ENCODE data around the gene ZMYND10. TPM values are rescaled to one million over a fixed set of nuclear protein-coding genes. Genes with fewer than 3 reads are reported as not detected.
A peak's percentile ranks its signal among the peaks of the same experiment; 100 is the strongest.

The ZMYND10 gene
- total RNA-seq, 2 experiments from 2014 or later, result 5.0 to 5.1 TPM

GRCh38 chr3:50380405-50381085 lies 35.0 kb upstream of the ZMYND10 start:
- ChIA-PET CTCF (no interaction called here), POLR2A (interaction anchor here (0.7 kb wide), 1 partner anchor 8 kb away, joined by 4 read pairs; no protein-coding TSS in a partner anchor)
- Mint-ChIP-seq H3K27ac (no peak overlapping the region), H3K27me3 (ENCODE audit: low read depth) (no peaks in the 10 kb centered on the region), H3K9me3 (ENCODE audit: insufficient read depth) (no peaks in the 10 kb centered on the region), H3K4me1 (ENCODE audit: low read depth) (no peaks in the 10 kb centered on the region), H3K36me3 (ENCODE audit: low read depth) (no peaks in the 10 kb centered on the region), H3K4me3 (no peak overlapping the region)
- no peak for ATAC-seq
- DNase-seq, result no peak

- no peaks in the 10 kb centered on the region for H3K9me3 Mint-ChIP-seq (ENCODE audit: insufficient read depth)
- DNase-seq (no peak), ATAC-seq (no peak)
- no peaks in the 10 kb centered on the region for H3K27me3 Mint-ChIP-seq (ENCODE audit: low read depth)
- POLR2A ChIA-PET, result no interaction called here
- CTCF ChIA-PET, result no interaction called here
- H3K36me3 Mint-ChIP-seq (ENCODE audit: low read depth), result no peaks in the 10 kb centered on the region
- H3K4me3 Mint-ChIP-seq, result no peak overlapping the region
- no peak overlapping the region for H3K27ac Mint-ChIP-seq
- no peaks in the 10 kb centered on the region for H3K4me1 Mint-ChIP-seq (ENCODE audit: low read depth)
Measured at GRCh38 chr3:50378757-50379156, 33.2 kb upstream of the ZMYND10 start.

- DNase-seq (no peak), ATAC-seq (no peak)
- H3K9me3 Mint-ChIP-seq (ENCODE audit: insufficient read depth), result no peaks in the 10 kb centered on the region
- H3K4me1 Mint-ChIP-seq (ENCODE audit: low read depth), result no peaks in the 10 kb centered on the region
- no peak overlapping the region for H3K27ac Mint-ChIP-seq
- no peaks in the 10 kb centered on the region for H3K36me3 Mint-ChIP-seq (ENCODE audit: low read depth)
- ChIA-PET POLR2A (no interaction called here), CTCF (no interaction called here)
- H3K4me3 Mint-ChIP-seq, result no peak overlapping the region
- no peaks in the 10 kb centered on the region for H3K27me3 Mint-ChIP-seq (ENCODE audit: low read depth)
Measured at GRCh38 chr3:50378024-50378423, 32.5 kb upstream of the ZMYND10 start.

GRCh38 chr3:50375258-50375931 lies 29.9 kb upstream of the ZMYND10 start:
- H3K9me3 Mint-ChIP-seq (ENCODE audit: insufficient read depth), result no peaks in the 10 kb centered on the region
- no peaks in the 10 kb centered on the region for H3K27me3 Mint-ChIP-seq (ENCODE audit: low read depth)
- no peak overlapping the region for H3K4me3 Mint-ChIP-seq
- ATAC-seq (peak; percentile 30), DNase-seq (no peak)
- H3K27ac Mint-ChIP-seq, result no peak overlapping the region
- no peaks in the 10 kb centered on the region for H3K4me1 Mint-ChIP-seq (ENCODE audit: low read depth)
- no peaks in the 10 kb centered on the region for H3K36me3 Mint-ChIP-seq (ENCODE audit: low read depth)
- POLR2A ChIA-PET, result interaction anchor here (1.1 to 1.3 kb wide), 2 partner anchors 10 to 18 kb away, joined by 3 read pairs; no protein-coding TSS in a partner anchor
- CTCF ChIA-PET, result no interaction called here

GRCh38 chr3:50374363-50375257 lies 29.1 kb upstream of the ZMYND10 start:
- Mint-ChIP-seq H3K4me1 (ENCODE audit: low read depth) (no peaks in the 10 kb centered on the region), H3K4me3 (no peak overlapping the region), H3K27me3 (ENCODE audit: low read depth) (no peaks in the 10 kb centered on the region), H3K36me3 (ENCODE audit: low read depth) (no peaks in the 10 kb centered on the region), H3K27ac (no peak overlapping the region), H3K9me3 (ENCODE audit: insufficient read depth) (no peaks in the 10 kb centered on the region)
- DNase-seq (no peak), ATAC-seq (peak; percentile 7)
- ChIA-PET CTCF (no interaction called here), POLR2A (interaction anchor here (1.1 to 1.3 kb wide), 2 partner anchors 9 to 18 kb away, joined by 3 read pairs; no protein-coding TSS in a partner anchor)

- ATAC-seq, result no peak
- no peak overlapping the region for H3K27ac Mint-ChIP-seq
- no peaks in the 10 kb centered on the region for H3K4me1 Mint-ChIP-seq (ENCODE audit: low read depth)
- ChIA-PET CTCF (no interaction called here), POLR2A (no interaction called here)
- H3K9me3 Mint-ChIP-seq (ENCODE audit: insufficient read depth), result no peaks in the 10 kb centered on the region
- no peak overlapping the region for H3K4me3 Mint-ChIP-seq
- no peak for DNase-seq
- no peaks in the 10 kb centered on the region for H3K36me3 Mint-ChIP-seq (ENCODE audit: low read depth)
- no peaks in the 10 kb centered on the region for H3K27me3 Mint-ChIP-seq (ENCODE audit: low read depth)
Measured at GRCh38 chr3:50373146-50374051, 27.9 kb upstream of the ZMYND10 start.

GRCh38 chr3:50372349-50372748 lies 26.8 kb upstream of the ZMYND10 start:
- CTCF ChIA-PET, result no interaction called here
- H3K4me1 Mint-ChIP-seq (ENCODE audit: low read depth), result no peaks in the 10 kb centered on the region
- H3K4me3 Mint-ChIP-seq, result no peak overlapping the region
- no peak for ATAC-seq
- POLR2A ChIA-PET, result interaction anchor here (0.5 kb wide), 1 partner anchor 8 kb away, joined by 4 read pairs; no protein-coding TSS in a partner anchor
- DNase-seq, result no peak
- H3K27me3 Mint-ChIP-seq (ENCODE audit: low read depth), result no peaks in the 10 kb centered on the region
- H3K9me3 Mint-ChIP-seq (ENCODE audit: insufficient read depth), result no peaks in the 10 kb centered on the region
- no peaks in the 10 kb centered on the region for H3K36me3 Mint-ChIP-seq (ENCODE audit: low read depth)
- H3K27ac Mint-ChIP-seq, result peak overlapping the region; percentile 57

GRCh38 chr3:50371133-50371685 lies 25.7 kb upstream of the ZMYND10 start:
- H3K4me1 Mint-ChIP-seq (ENCODE audit: low read depth), result no peaks in the 10 kb centered on the region
- no peaks in the 10 kb centered on the region for H3K36me3 Mint-ChIP-seq (ENCODE audit: low read depth)
- H3K9me3 Mint-ChIP-seq (ENCODE audit: insufficient read depth), result no peaks in the 10 kb centered on the region
- no peak overlapping the region for H3K27ac Mint-ChIP-seq
- DNase-seq (no peak), ATAC-seq (no peak)
- H3K4me3 Mint-ChIP-seq, result no peak overlapping the region
- no peaks in the 10 kb centered on the region for H3K27me3 Mint-ChIP-seq (ENCODE audit: low read depth)
- CTCF ChIA-PET, result interaction anchor here (1.4 kb wide), 1 partner anchor 171 kb away, joined by 4 read pairs; no protein-coding TSS in a partner anchor
- POLR2A ChIA-PET, result no interaction called here

- ChIA-PET CTCF (interaction anchor here (1.4 kb wide), 1 partner anchor 172 kb away, joined by 4 read pairs; no protein-coding TSS in a partner anchor), POLR2A (no interaction called here)
- H3K9me3 Mint-ChIP-seq (ENCODE audit: insufficient read depth), result no peaks in the 10 kb centered on the region
- no peaks in the 10 kb centered on the region for H3K27me3 Mint-ChIP-seq (ENCODE audit: low read depth)
- no peak overlapping the region for H3K27ac Mint-ChIP-seq
- ATAC-seq (no peak), DNase-seq (no peak)
- no peak overlapping the region for H3K4me3 Mint-ChIP-seq
- H3K4me1 Mint-ChIP-seq (ENCODE audit: low read depth), result peaks cover 4% of the 10 kb centered on the region
- no peaks in the 10 kb centered on the region for H3K36me3 Mint-ChIP-seq (ENCODE audit: low read depth)
Measured at GRCh38 chr3:50370594-50370993, 25.1 kb upstream of the ZMYND10 start.

- POLR2A ChIA-PET, result interaction anchor here (0.5 kb wide), 1 partner anchor 17 kb away, joined by 3 read pairs; no protein-coding TSS in a partner anchor
- peaks cover 14% of the 10 kb centered on the region for H3K4me1 Mint-ChIP-seq (ENCODE audit: low read depth)
- H3K36me3 Mint-ChIP-seq (ENCODE audit: low read depth), result no peaks in the 10 kb centered on the region
Measured at GRCh38 chr3:50369012-50369670, 23.6 kb upstream of the ZMYND10 start.

More at GRCh38 chr3:50369012-50369670, 23.6 kb upstream of the ZMYND10 start:
- CTCF ChIA-PET, result no interaction called here
- ATAC-seq (no peak), DNase-seq (no peak)
- Mint-ChIP-seq H3K9me3 (ENCODE audit: insufficient read depth) (no peaks in the 10 kb centered on the region), H3K27me3 (ENCODE audit: low read depth) (no peaks in the 10 kb centered on the region), H3K27ac (no peak overlapping the region), H3K4me3 (no peak overlapping the region)

Measured in activated CD8-positive, alpha-beta T cell treated with anti-CD3 and anti-CD28 coated beads, Interleukin-2, amount 10 ng/mL, durations not matched to agents 7 days and 5 days (primary cell).